HepG2 (cell line): ENCODE data around the gene NCKAP5L. TPM values are rescaled to one million over a fixed set of nuclear protein-coding genes. Genes with fewer than 3 reads are reported as not detected.

ENCODE experiments used
- ATAC-seq: fragments of 200-7000 bp; cut with Tn5 transposase; 3 replicates; pipeline ENCODE4 v1.9.1; 2020; ENCODE audit warnings: mild to moderate bottlenecking, moderate library complexity
- BruUV-seq: library from RNA; stranded (reverse); fragments of 400-500 nt; replicated peaks from 2 replicates; lab custom pipeline; 2021; lab: Mats Ljungman, UMichigan
- CTCF ChIA-PET: fragments of 300-600 bp; formaldehyde crosslinking; extraction: SDS; loops from one replicate; lab custom pipeline; 2021; ENCODE audit warnings: low total read pairs, inconsistent platforms, low intra/inter-chr PET ratio; lab: Yijun Ruan, JAX
- POLR2A ChIA-PET: fragments of 350-600 bp; sonication (Branson Sonifier 250); formaldehyde crosslinking; loops from one replicate; lab custom pipeline; 2020; ENCODE audit warnings: antibody characterized with exemption, inconsistent platforms; lab: Yijun Ruan, JAX
- DNase-seq: peaks from one replicate; pipeline ENCODE4 v3.0.0-alpha.2; 2015; ENCODE audit warnings: low spot score
- FAIRE-seq: peaks from 3 replicates; lab custom pipeline; 2011; peaks lifted over from hg19 to GRCh38; lab: Jason Lieb, UNC
- H2AFZ ChIP-seq: one replicate; pipeline ENCODE4 v1.6.1; 2011; ENCODE audit warnings: low read length, inconsistent platforms
- H3K27ac ChIP-seq: fragments of 300-600 bp; 3 replicates; pipeline ENCODE4 v1.8.0; 2011; ENCODE audit warnings: mixed run types, mild to moderate bottlenecking, mixed read lengths, low read length, inconsistent platforms; ENCODE audit not compliant: insufficient read depth; ENCODE audit errors: extremely low read length
- H3K27me3 ChIP-seq, 2 experiments: fragments of 200-600 bp in 1 of 2; 2 replicates in 1 of 2; 3 replicates in 1 of 2; pipeline versions ENCODE4 v1.6.0 to v1.8.0; 2011; ENCODE audit warnings: low read length in 2 of 2, mild to moderate bottlenecking in 2 of 2, moderate library complexity in 2 of 2, inconsistent platforms in 1 of 2; ENCODE audit not compliant: insufficient read depth in 2 of 2, control insufficient read depth in 1 of 2
- H3K36me3 ChIP-seq, 2 experiments: fragments of 200-600 bp in 1 of 2; replicated peaks in 1 of 2; 2 replicates in 1 of 2; 3 replicates in 1 of 2; pipeline versions ENCODE4 v1.5.1 to v1.8.0; 2011; ENCODE audit warnings: low read length in 2 of 2, inconsistent platforms in 1 of 2; ENCODE audit not compliant: insufficient read depth in 2 of 2, control insufficient read depth in 1 of 2
- H3K4me1 ChIP-seq: 2 replicates; pipeline ENCODE4 v1.5.1; 2012; ENCODE audit warnings: low read length, inconsistent platforms; ENCODE audit not compliant: insufficient read depth
- H3K4me2 ChIP-seq: 2 replicates; pipeline ENCODE4 v1.6.0; 2011; ENCODE audit warnings: low read depth, low read length, inconsistent platforms
- H3K4me3 ChIP-seq, 3 experiments: fragments of 200-600 bp in 1 of 3; sonication (generic), shearing (Covaris generic) in 1 of 3; replicated peaks in 1 of 3; 2 replicates each; pipeline ENCODE4 v1.5.1; 2011 to 2016; ENCODE audit warnings: low read length in 3 of 3, inconsistent platforms in 2 of 3, low read depth in 2 of 3, mild to moderate bottlenecking in 2 of 3, control low read depth in 1 of 3, mixed read lengths in 1 of 3; ENCODE audit not compliant: insufficient read depth in 1 of 3
- H3K79me2 ChIP-seq: one replicate; pipeline ENCODE4 v1.6.1; 2011; ENCODE audit warnings: low read length, inconsistent platforms; ENCODE audit not compliant: insufficient read depth
- H3K9ac ChIP-seq: 2 replicates; pipeline ENCODE4 v1.6.0; 2011; ENCODE audit warnings: mild to moderate bottlenecking, low read depth, low read length, inconsistent platforms; ENCODE audit not compliant: insufficient read depth
- H3K9me3 ChIP-seq: 2 replicates; pipeline ENCODE4 v1.5.1; 2012; ENCODE audit warnings: mild to moderate bottlenecking, low read length
- H4K20me1 ChIP-seq: 2 replicates; pipeline ENCODE4 v1.6.0; 2011; ENCODE audit warnings: inconsistent platforms, mild to moderate bottlenecking, low read length, moderate library complexity; ENCODE audit not compliant: insufficient read depth
- CBX2 ChIP-seq, 2 experiments: fragments of 200-600 bp in 1 of 2; sonication (generic); formaldehyde crosslinking in 1 of 2; IDR thresholded peaks; 2 replicates each; pipeline versions ENCODE4 v1.7.0 to v1.8.1; 2018 to 2022; ENCODE audit warnings: low read depth in 2 of 2, low read length in 1 of 2, mild to moderate bottlenecking in 1 of 2, missing genetic modification reagents in 1 of 2
- MTA1 ChIP-seq: sonication (generic); formaldehyde crosslinking; IDR thresholded peaks from 2 replicates; pipeline ENCODE4 v1.4.0; 2020; ENCODE audit warnings: missing genetic modification reagents, mild to moderate bottlenecking, borderline replicate concordance
- NFE2L1 ChIP-seq: sonication (generic); formaldehyde crosslinking; IDR thresholded peaks from 2 replicates; pipeline ENCODE4 v1.4.0; 2020; ENCODE audit warnings: missing genetic modification reagents, mild to moderate bottlenecking, borderline replicate concordance
- NRL ChIP-seq: sonication (generic); formaldehyde crosslinking; IDR thresholded peaks from 2 replicates; pipeline ENCODE4 v1.5.0; 2020; ENCODE audit warnings: missing genetic modification reagents, mild to moderate bottlenecking, moderate library complexity, borderline replicate concordance
- TP53 ChIP-seq: sonication (generic); formaldehyde crosslinking; conservative IDR thresholded peaks from 2 replicates; pipeline ENCODE4 v1.4.0; 2020; ENCODE audit warnings: missing genetic modification reagents
- ZNF17 ChIP-seq: sonication (generic); formaldehyde crosslinking; IDR thresholded peaks from 2 replicates; pipeline ENCODE4 v1.5.0; 2020; ENCODE audit warnings: mild to moderate bottlenecking, missing genetic modification reagents
- ZNF782 ChIP-seq: sonication (generic); formaldehyde crosslinking; IDR thresholded peaks from 2 replicates; pipeline ENCODE4 v1.4.0; 2020; ENCODE audit warnings: missing genetic modification reagents, mild to moderate bottlenecking, borderline replicate concordance
- WGBS: methylation state at CpG from one replicate; pipeline ENCODE4 v1.1.6; 2017; ENCODE audit warnings: low lambda C conversion rate; 5-methylcytosine and 5-hydroxymethylcytosine counted together
- in situ Hi-C: cut with HindIII; loops from 2 replicates; pipeline ENCODE4 v1.10.0; 2017; ENCODE audit warnings: low pct_unique_long_range_greater_than_20kb; ENCODE audit not compliant: extremely low pct_ligation_motif_present
- intact Hi-C: fragments of 100-400 bp; cut with micrococcal nuclease; formaldehyde crosslinking; loops from one replicate; pipeline ENCODE4 v1.10.0; 2022; ENCODE audit not compliant: unreplicated experiment
- polyA plus RNA-seq, 8 experiments: library from polyadenylated mRNA; depleted of rRNA in 3 of 8; stranded (reverse) in 7 of 8; unstranded in 1 of 8; fragments of >200 nt; fragmentation: Illumina TruSeq in 4 of 8; extraction: Trizol in 4 of 8; gene quantifications; 2 replicates each; pipeline versions ENCODE4 v1.2.1 to v1.2.3, GENCODE V29; 2011 to 2016; ENCODE audit warnings: low read depth in 4 of 8, missing spikeins in 1 of 8, mixed read lengths in 1 of 8; ENCODE audit not compliant: insufficient read depth in 1 of 8
- total RNA-seq, 5 experiments: library from RNA; depleted of rRNA; stranded (reverse); fragments of >200 nt; fragmentation: Illumina TruSeq; extraction: Trizol; gene quantifications; 2 replicates each; pipeline ENCODE4 v1.2.3, GENCODE V29; 2016; ENCODE audit warnings: low read depth in 1 of 5
- TF ChIP-seq, protein P1 (sequence below): sonication (generic); formaldehyde crosslinking; IDR thresholded peaks from 2 replicates; pipeline ENCODE4 v1.9.0; 2022; ENCODE audit warnings: low read depth, missing genetic modification reagents

NCKAP5L gene
- total and polyA plus RNA-seq, 2 of the 13 experiments (the other 11 are each of a cell fraction or from before 2014, with no cell fraction given) = 4.1 to 9.0 TPM

- ATAC-seq (no peak; the same call in 2 of the 3 replicates), FAIRE-seq (no peak), DNase-seq (no peak)
- Histone ChIP-seq H3K9me3 (no peaks in the 10 kb centered on the region), H3K9ac (no peak overlapping the region), H3K4me3 (no peak overlapping the region), H3K4me2 (no peak overlapping the region), H4K20me1 (no peaks in the 10 kb centered on the region), H2AFZ (no peak overlapping the region), H3K4me1 (no peaks in the 10 kb centered on the region), H3K27ac (no peak overlapping the region), H3K79me2 (no peaks in the 10 kb centered on the region), H3K36me3 (peaks cover 5 to 19% of the 10 kb centered on the region in 2 experiments; a peak in 4 of 5 replicates), H3K27me3 (no peaks in the 10 kb centered on the region)
- no TSS peak for BruUV-seq
- TF ChIP-seq NFE2L1 (no peak), ZNF17 (CRISPR knock-in tag) (no peak), ZNF782 (no peak), CBX2 (IDR thresholded peaks at IDR 0.05; ENCODE audit: low read depth, low read length) (no peak), CBX2 (CRISPR knock-in tag; IDR thresholded peaks at IDR 0.05; ENCODE audit: low read depth) (no peak), NRL (CRISPR knock-in tag) (no peak), TP53 (CRISPR knock-in tag) (no peak), MTA1 (CRISPR knock-in tag) (no peak)
- TF ChIP-seq, protein P1, sequence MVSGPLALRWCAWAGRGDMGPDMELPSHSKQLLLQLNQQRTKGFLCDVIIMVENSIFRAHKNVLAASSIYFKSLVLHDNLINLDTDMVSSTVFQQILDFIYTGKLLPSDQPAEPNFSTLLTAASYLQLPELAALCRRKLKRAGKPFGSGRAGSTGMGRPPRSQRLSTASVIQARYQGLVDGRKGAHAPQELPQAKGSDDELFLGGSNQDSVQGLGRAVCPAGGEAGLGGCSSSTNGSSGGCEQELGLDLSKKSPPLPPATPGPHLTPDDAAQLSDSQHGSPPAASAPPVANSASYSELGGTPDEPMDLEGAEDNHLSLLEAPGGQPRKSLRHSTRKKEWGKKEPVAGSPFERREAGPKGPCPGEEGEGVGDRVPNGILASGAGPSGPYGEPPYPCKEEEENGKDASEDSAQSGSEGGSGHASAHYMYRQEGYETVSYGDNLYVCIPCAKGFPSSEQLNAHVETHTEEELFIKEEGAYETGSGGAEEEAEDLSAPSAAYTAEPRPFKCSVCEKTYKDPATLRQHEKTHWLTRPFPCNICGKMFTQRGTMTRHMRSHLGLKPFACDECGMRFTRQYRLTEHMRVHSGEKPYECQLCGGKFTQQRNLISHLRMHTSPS = no peak
- intact Hi-C loops (no loop called here), in situ Hi-C loops (no loop called here)
- POLR2A ChIA-PET = no interaction called here
- CTCF ChIA-PET = no interaction called here
- WGBS = 97% methylated on average over 3 of the region's 4 CpGs
These were observed 18.8 kb downstream of the NCKAP5L start for GRCh38 chr12:49809381-49809905.
